ENCODE measurements around the gene HGS.

HGS gene

DNA sequence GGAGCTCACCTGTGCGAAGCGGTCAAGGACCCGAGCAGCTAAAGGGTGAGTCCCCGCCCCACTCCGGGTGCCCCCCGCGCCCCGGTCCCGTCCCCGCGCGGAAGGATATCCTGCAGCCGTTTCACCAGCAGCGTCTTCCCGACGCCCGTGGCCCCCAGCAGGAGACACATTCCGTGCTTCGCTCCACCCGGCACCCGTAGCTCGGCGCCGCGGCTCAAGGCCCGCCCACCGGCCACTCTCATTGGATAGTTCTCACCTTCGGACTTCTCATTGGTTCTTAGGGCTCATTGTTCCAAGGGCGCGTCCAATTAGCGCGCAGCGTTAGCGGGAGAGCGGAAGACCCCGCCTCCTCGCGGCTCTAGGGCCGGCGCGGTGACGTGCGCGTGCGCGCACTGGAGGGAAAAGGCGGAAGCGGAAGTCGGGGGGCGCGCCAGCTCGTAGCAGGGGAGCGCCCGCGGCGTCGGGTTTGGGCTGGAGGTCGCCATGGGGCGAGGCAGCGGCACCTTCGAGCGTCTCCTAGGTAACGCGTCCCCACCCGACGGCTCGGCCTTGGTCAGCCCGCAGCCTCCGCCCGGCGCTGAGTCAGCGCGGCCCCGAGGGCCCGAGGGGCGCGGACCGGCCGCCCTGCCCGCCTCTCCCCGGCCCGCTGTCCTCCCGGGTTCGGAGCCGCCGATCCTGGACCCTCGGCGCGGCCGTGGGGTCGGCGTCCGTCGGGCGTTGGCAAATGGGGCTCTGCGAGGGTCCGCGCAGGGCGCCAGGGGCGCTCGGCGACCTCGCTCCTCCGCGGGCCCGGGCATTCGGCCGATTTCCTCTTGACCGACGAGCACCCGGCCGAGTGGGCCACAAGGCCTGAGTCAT lies at the start of gene HGS, which contains the start of gene ARL16:
Gene HGS (plus strand): TSS at position 428 of the 858 bp plus-strand sequence. CDS start 56 bp downstream, at position 484.
Gene ARL16 (minus strand): TSS at position 214 of the 858 bp plus-strand sequence. CDS start 44 bp downstream, at position 170.
- DNase-seq: peak; percentile 95 to 98 (median 96)

DNA sequence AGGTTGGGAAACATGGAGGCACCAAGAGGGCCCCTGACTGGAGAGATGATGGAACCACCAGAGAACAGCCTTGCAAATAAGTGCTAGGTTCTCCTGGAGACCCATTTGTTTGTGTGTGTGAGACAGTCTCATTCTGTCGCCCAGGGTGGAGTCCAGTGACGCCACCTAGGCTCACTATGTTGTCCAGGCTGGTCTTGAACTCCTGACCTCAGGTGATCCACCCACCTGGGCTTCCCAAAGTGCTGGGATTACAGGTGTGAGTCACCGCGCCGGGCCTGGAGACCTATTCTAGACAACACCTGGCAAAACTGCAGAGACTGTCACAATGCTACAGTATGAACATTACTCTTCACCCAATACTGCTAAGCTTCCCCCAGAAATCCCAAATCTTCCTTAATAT lies 48.4 kb upstream of the HGS start:
- no peak for DNase-seq

GRCh38 chr17:81635973-81636504 lies 47.8 kb upstream of the HGS start:
- DNase-seq: peak in 1 of 6 experiments; percentile 19

DNA sequence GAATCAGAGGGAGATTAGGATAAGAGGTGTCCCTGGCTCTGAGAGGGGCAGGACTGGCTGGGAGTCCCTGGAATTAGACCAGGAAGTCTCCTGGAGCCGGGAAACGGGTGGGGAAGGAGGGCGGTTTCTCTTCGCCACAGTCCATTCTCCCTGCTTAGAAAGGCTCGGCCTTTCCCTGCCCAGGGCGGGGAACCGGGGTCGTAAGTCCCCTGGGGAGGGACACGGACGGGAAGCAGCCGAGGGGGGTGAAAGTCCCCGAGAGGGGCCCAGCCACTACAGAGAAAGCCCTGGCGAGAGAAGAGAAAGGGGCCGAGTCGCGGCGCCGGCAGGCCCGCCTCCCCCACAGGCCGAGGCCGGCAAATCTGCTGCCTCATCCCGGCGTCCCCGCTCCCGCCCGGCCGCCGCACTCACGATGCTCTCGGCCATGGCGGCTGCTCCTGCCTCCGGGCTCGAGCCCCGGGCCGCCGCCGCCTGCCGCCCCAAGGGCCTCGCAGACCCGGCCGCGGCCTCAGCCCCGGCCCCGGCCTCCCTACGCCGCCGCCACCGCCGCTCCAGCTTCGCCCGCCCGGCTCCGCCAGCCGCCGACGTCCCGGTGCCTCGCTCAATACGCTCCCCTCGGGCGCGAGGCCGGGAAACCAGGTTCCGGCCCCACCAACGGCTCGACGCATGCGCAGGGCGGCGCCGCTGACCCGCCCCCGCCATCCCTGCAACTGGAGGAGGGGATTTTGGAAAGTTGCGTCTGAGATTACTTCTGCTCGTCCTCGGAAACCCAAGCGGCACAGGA lies 47.1 kb upstream of the HGS start, which contains the start of the genes NPLOC4 and TSPAN10:
Gene NPLOC4 (minus strand): TSS at position 608 of the 784 bp plus-strand sequence. CDS start 182 bp downstream, at position 426.
Gene TSPAN10 (plus strand): TSS at position 692 of the 784 bp plus-strand sequence. CDS start 5,217 bp downstream, outside the sequence.
- peak; percentile 54 to 83 (median 78) for DNase-seq

DNA sequence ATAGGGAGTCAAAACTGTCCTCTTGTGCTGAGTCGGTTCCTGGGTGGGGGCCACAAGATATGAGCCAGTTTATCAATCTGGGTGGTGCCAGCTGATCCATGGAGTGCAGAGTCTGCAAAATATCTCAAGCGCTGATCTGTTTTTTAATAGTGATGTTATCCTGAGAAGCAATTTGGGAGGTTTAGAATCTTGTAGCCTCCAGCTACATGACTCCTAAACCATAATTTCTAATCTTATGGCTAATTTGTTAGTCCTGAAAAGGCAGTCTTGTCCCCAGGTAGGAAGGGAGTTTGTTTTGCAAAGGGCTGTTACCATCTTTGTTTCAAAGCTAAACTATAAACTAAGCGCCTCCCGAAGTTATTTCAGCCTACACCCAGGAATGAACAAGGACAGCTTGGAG lies 45.1 kb upstream of the HGS start:
- no peak for DNase-seq

GRCh38 chr17:81640011-81640410 lies 43.8 kb upstream of the HGS start:
- no peak for DNase-seq

DNA sequence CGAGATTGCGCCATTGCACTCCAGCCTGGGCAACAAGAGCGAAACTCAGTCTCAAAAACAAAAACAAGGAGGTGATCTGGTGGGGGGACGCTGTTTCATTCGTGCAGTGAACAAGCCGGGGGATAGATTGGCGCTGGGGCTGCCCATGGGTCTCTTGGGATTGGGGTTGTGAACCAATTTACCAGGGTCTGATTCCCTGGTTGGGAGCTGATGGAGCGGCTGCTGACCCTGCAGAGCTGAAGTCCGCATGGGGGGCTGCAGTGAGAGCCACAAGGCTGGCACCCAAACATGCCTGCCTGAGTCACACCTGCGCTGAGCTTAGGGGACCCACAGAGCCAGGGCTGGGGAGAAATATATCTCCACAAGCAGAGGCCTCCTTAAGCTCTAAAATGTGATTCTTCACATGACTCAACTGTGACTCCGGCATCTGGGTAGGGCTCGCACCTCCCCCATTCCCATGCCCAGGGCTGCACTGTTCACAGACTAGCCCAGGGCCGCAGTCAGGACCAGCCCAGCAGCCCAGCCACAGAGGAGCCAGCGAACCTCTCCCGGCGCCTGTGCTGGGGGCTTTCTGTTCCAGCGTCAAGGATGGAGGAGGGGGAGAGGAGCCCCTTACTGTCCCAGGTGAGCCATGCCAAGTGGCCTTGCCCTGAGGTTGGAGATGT lies 41.9 kb upstream of the HGS start:
- DNase-seq: no peak

DNA sequence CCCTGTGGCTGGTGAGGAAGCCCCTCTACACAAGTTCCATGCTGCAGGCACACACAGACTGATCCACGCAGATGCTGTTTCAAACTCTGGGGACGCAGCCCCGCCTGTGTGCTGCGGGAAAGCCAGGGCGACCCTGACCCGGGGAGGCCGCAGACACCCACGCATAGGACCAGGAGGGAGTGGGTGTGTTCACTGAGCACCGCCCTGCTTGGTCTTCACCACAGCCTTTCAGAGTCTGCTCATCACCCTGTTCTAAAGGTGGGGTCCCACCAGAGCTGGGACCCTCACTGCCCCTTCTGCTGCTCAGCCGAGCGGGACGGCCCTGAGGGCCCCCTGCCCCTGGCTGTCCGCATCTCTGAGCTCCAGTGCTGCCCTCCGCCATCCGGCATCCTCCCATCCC lies 39.3 kb upstream of the HGS start:
- DNase-seq: no peak

- no peak for DNase-seq
These were observed 38.5 kb upstream of the HGS start for GRCh38 chr17:81644976-81645952.

DNA sequence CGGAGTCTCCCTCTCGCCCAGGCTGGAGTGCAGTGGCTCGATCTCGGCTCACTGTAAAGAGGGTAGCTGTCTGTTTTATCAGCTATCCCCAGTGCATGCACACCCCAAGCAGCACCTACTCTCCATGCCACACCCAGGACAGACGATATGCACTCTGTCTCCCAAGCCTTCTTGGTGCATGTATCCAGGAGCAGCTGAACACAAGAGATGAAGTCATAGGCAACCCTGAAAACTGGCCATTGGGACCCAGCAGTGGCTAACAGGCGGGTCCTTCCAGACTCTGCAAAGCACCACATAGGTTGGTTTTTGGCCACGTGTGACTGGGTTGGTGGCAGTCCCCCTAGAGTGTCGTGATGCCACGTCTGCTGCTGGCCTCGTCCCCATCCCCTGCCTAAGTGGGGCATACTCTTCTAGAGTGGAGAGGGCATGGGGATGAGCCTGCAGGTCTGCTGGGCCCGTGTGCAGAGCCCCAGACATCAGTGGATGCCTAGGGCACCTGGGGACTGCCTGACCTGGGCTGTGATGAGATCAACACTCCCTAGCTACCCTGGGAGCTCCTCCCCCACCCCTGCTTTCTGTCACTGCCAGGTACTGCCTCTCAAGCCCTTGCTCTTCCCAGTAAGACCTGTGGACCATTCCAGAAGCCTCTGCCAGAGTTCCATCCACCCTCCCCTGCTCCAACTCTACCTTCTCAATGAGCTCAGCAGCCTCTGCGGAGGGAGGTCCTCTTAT lies 36.8 kb upstream of the HGS start:
- DNase-seq: no peak

- no peak for DNase-seq
These were observed 36.2 kb upstream of the HGS start for GRCh38 chr17:81647640-81648012.

DNA sequence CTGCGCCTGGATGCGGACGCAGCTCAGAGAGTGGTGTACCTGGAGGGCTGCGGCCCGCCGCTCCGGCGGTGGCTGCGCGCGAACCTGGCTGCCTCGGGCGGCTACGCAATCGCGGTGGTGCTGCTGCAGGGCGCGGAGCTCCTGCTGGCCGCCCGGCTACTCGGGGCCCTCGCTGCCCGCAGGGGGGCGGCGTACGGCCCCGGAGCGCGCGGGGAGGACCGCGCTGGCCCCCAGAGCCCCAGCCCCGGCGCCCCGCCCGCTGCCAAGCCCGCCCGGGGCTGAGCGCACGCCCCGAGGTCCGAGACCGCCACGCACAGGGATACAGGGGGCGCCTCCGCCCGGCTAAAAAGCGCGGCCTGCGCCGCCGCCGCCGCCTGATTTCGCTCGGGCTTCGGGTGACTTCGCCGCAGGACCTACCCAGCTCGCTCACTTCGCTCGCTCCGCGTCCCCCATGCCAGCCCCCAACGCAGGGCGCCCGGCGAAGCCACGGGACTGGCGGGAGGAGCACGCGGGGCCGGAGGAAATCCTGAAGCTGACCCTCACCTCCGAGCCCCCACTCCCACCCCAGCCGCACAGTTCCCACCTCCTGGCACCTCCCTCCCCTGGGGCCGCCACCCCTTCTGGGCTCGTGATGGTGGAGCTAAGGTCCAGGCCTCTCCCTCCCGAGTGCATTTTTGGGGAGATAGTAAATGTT lies 35.7 kb upstream of the HGS start:
- DNase-seq: no peak

- DNase-seq: no peak
These were observed 35.1 kb upstream of the HGS start for GRCh38 chr17:81648707-81649085.

GRCh38 chr17:81650951-81651350 lies 32.9 kb upstream of the HGS start:
- DNase-seq: no peak

- no peak for DNase-seq
These were observed 32.1 kb upstream of the HGS start for GRCh38 chr17:81651692-81652091.

DNA sequence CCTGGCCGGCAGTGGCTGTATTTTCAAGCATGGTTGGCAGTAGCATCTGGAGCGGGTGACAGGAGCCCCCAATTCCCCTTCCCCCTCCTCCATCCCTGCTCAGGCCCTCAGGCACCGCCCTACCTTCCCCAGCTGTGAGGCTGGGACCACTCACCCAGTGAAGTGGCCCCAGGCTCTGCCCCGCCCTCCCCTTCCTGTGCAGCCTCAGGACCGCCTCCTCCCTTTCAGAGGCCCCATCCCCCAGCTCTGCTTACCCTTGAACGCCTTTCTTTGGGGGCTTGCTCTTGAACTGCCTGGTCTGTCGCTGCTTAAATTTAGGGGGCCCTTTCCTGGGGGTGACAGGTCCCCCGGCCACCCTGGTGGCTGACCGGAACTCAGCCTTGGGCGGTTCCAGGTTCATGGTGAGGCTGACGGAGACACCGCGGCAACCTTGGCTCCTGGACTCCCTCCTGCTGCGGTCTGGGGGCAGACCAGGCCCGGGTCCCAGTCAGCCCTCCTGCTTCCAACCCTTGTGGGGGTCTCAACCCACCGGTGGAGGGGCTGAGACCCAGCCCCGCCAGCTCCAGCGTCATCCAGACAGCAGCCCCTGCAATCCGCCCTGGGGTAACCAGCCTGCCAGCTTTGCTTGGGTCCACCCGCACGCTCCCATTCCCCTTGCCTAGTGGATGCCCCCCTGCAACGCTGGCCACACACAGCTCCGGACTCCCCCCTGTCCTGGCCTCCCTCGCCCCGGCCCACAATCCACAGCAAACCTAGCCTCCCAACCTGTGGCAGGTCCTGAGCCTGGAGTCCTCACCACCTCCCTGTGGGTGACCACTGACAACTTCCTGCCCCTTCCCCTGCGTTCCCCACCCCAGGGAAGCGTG lies 30.7 kb upstream of the HGS start:
- DNase-seq: peak in 1 of 6 experiments; percentile 10

- no peak for DNase-seq
These were observed 28.3 kb upstream of the HGS start for GRCh38 chr17:81655378-81656117.

- no peak for DNase-seq
These were observed 27.6 kb upstream of the HGS start, which contains the start of gene PDE6G for GRCh38 chr17:81656118-81656743. PDE6G (minus strand) TSS chr17:81656542; CDS start chr17:81653305, 3,237 bp downstream.
